OCI-LY3 (cell line): ENCODE results near the gene KYAT1.

Experiments
- EZH2phosphoT487 ChIP-seq: fragments of 200-600 bp; shearing (Covaris generic); IDR thresholded peaks from 2 replicates; pipeline ENCODE4 v1.6.1; 2018; ENCODE audit warnings: antibody characterized with exemption, mixed run types, low read depth
- TF ChIP-seq, protein P1 (sequence below): fragments of 200-600, 300-600 bp; sonication (generic); IDR thresholded peaks from 2 replicates; pipeline ENCODE4 v1.5.1; 2014; ENCODE audit warnings: antibody characterized with exemption, low read length, low read depth

- TF ChIP-seq, protein P1, sequence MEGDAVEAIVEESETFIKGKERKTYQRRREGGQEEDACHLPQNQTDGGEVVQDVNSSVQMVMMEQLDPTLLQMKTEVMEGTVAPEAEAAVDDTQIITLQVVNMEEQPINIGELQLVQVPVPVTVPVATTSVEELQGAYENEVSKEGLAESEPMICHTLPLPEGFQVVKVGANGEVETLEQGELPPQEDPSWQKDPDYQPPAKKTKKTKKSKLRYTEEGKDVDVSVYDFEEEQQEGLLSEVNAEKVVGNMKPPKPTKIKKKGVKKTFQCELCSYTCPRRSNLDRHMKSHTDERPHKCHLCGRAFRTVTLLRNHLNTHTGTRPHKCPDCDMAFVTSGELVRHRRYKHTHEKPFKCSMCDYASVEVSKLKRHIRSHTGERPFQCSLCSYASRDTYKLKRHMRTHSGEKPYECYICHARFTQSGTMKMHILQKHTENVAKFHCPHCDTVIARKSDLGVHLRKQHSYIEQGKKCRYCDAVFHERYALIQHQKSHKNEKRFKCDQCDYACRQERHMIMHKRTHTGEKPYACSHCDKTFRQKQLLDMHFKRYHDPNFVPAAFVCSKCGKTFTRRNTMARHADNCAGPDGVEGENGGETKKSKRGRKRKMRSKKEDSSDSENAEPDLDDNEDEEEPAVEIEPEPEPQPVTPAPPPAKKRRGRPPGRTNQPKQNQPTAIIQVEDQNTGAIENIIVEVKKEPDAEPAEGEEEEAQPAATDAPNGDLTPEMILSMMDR: no peak
- no peak for TF ChIP-seq EZH2phosphoT487
These were observed 94.8 kb downstream of the KYAT1 start, which contains the start of gene TBC1D13 for GRCh38 chr9:128786681-128787601.
